ENCODE results near the gene ARHGAP33.

Gene ARHGAP33

DNA sequence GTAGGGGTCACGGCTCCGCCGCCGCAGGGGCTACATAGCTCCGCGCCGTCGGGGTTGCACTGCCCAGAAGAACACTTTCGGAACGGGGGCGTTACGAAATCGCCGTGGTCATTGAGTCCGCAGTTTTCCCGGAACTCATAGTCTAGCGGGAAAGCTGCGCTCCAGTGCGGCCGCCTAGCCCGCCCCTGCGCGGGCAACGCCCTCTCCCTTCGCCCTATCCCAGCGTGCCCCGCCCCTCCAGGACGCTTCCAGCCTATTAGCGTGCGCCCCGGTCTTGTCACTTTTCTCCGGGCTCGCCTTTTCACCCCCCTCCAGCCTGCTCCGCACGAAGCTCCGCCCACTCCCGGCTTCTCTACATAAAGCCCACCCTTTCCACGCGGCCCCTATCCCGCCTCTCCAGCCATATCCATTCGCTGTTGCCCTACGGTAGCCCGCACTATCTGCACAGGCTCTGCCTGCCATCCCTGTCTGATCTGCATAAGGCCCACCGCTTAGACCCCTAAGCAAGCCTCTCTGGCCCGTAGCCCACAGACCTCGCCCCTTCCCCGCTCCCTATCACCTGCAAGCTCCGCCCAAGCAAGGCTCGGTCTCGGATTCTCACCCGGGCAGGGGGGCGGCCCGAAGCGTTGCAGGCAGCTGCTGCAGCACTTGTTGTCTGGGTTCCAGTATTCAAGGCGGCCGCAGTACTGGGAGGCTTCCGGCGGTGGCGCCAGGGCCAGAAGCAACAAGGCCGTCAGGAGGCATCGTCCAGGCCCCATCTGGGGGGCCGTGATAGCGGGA lies 34.8 kb upstream of the ARHGAP33 start:
- ATAC-seq = peak; percentile 67 to 68

DNA sequence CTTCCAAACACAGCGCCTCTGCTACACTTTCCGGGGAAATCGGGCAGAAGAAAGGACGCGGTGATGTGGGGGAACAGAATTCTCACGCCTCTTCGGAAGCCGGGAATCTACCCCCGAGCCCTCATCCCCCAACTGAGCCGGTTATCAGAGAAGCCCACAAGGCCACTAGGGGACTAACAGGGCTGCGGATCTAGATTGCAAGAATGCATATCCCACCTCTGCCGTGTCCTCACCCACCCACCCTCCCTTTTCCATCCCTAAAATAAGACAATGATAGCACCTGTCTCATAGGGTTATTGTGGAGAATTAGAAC lies 34.2 kb upstream of the ARHGAP33 start:
- ATAC-seq = no peak

DNA sequence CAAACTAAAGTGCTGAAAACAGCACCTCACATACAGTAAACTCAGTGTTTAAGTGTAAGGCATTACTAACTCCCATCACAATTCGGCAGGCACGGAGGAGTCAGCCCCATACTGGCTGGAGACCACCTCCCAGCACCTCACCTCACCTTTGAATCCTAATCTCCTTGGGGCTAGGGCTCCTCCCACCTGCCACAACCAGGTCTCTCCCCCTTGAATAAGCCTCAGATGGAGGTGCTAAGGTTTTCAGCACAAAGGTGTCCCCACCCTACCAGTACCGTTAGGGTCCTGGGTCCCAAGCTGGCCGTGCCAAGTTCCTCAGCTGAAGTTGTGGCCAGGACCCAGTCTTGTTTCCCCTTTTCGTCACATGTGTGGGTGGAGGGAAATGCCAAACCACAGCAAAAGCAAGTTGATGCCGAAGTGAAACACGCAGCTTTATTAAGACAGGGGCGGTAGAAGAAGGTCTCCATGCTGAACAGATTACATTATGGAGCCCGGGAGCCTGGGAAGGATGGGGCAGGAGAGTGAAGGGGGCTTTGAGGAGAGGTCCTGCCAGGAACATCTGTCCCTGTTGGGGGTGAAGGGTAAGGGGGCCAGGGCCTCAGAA lies 33.1 kb upstream of the ARHGAP33 start, which contains the start of gene IGFLR1:
IGFLR1 (minus strand) TSS at position 332 of the 604 bp plus-strand sequence. CDS start 1,272 bp downstream, outside the sequence.
- ATAC-seq = peak in 1 of 2 donors; percentile 4

DNA sequence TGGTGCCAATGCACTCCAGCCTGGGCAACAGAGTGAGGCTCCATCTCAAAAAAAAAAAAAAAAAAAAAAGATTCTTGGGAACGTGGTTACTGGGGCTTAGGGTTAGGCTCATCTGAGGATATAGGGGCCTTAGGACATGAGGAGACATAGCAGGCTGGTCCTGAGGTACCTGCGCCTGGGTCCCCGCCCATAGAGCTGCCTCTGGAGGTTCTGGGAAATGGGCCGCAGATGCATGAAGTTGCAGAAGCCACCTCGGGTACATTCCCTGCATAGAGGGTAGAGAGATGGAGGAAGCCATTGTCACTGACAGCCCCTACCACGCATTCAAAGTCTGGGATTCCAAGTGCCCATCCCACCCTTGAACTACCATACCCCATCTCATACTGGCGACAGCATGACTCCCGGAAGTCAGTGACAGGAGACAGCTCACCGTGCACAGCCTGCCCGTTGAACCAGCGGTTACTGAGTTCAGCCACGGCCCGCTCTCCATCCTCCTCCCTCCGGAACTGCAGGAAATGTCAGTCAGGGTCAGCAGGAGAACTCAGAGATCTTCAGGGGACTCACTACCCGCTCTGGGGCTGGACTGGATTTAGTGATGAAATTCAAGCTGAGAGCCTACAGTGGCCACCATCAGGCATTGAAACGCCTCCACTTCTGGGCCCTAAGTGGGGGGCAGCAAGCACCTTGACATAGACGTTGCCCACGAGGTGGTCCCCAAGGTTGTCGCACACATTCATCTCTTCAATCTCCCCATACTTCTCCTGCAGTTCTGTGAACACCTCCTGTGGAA lies 31.5 kb upstream of the ARHGAP33 start:
- ATAC-seq = no peak

DNA sequence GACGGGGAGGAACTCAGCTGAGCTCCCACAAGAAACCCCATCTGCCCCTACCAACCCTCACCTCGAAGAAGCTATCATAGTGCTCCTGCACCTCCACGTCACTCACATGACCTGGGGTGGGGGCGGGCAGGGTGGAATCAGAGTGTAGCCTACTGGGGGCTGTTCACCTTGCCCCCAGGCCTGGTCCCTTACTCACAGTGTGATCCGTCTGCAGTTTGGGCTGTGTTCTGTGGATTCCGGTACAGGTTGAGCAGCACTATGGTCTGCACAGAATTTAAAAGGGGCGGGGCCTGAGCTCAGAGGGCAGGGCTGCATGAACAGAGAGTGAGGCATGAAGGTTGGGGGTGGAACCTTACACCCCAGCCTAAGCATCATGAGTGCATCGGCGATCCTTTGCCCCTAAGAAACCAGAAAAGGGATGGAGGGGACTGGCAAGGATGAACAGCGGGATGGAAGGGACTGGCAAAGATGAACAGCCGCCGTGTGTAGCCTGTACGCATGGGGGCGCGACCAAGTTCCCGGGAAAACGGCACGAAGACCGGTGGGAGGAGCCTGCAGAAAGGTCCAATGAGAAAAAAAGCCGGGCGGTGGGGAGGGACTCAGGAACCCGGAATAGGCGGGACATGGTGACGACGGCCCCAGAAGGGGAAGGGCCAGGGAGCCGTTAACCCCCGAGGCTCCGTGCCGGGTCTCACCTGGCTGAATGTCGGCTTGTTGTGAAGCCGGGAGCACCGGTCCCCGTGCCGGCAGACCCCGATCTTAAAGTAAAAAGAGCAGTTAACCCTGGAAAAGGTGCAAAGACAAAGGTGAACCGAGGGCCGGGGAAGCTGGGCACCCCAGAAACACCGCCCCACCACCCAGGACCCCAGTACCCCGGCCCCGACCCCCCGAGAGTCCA lies 30.7 kb upstream of the ARHGAP33 start:
- ATAC-seq = peak; percentile 55 to 60

DNA sequence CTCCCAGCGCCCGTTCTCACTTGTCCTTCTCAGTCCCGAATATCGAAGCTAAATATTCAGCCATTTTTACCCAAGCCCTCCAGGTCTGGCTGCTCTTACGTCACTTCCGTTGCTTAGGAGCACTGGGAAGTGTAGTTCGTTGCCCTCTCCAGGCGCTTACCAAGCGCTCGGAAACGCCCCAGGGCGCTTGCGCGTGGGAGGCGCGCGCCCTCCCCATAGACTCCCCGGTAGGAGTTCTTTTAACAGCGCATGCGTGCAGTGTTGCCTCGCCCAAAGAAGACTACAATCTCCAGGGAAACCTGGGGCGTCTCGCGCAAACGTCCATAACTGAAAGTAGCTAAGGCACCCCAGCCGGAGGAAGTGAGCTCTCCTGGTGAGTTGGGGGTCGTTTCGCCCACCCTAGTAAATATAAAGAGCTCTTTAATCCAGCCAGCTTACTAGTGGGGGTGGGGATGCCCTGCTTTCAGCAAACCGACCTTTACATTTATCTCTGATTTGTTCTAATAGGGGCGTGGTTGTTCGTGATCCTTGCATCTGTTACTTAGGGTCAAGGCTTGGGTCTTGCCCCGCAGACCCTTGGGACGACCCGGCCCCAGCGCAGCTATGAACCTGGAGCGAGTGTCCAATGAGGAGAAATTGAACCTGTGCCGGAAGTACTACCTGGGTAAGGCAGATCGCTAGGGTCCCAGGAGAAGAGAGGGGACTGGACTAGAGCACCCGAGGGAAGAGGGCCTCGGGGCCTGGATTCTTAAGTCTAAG lies 29.9 kb upstream of the ARHGAP33 start, which contains the start of the genes PSENEN and U2AF1L4:
PSENEN (plus strand) TSS at position 324 of the 759 bp plus-strand sequence; CDS start at position 604, 280 bp downstream.
U2AF1L4 (minus strand) TSS at position 91 of the 759 bp plus-strand sequence; CDS start at position 64, 27 bp downstream.
- ATAC-seq = peak; percentile 56 to 65

DNA sequence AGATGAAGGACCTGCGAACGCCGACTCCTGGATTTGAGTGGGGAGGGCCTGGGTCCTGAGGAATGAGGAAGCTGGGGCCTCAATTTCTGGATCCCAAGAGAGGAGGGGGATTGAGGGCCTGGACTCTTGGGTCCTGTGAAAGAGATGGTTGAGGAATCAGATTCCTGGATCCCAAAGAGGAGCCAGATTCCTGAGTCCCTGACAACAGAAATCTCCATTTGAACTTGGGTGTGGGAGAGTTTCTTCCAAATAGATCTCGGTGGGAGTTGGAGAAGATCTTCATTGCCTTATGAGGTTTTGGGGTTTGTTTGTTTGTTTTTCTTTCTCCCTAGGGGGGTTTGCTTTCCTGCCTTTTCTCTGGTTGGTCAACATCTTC lies 29.3 kb upstream of the ARHGAP33 start:
- ATAC-seq = no peak

DNA sequence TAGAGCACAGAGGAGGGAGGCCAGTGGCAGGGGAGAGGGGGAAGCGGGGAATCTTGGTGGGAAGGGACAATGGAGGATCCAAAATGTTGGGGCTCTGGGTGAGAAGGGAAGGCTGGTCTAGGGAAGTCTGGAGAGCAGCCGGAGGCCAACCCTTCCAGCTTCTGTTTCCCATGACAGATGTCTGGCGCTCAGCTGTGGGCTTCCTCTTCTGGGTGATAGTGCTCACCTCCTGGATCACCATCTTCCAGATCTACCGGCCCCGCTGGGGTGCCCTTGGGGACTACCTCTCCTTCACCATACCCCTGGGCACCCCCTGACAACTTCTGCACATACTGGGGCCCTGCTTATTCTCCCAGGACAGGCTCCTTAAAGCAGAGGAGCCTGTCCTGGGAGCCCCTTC lies 28.8 kb upstream of the ARHGAP33 start:
- ATAC-seq = no peak

DNA sequence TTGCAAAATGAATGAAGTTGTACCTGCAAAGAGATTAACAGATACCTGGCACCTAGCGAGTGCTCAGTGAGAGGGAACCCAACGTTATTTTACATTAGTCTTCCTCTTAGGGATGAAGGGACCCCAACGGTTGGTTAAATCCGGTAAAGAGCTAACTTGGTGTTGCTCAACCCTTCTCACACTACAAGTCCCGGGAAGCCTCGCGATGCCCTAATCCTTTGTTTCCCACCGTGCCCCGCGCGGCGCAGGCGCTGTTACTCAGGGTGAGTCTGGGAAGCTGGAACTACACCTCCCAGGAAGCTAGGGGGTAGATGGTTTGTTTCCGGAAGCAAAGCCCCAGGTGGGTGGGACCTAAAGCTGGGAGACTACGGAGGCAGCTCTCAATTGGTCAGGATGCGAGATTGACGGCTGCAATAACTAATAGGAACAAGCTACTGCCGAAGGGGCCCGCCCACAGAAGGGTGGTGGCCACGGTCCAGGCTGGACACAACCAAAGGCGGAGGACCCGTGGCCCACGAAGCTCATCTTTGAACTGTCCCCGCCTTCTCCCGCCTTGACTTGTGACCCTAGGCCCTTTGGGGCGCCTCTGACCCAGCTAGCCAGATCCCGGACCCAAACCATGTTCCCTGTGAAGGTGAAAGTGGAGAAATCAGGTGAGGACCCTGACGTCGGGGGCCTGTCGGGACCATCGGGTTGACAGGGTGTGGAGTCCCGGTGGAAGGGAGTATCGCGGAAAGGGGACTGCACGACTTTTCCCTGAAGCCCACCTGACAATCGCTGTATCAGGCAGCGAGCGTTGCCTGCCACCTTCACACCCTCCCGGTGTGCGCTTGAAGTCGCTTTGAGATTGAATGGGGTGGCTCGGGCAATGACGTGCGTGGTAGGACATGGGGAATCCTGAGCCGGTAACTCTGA lies 27.0 kb upstream of the ARHGAP33 start, which contains the start of gene LIN37:
LIN37 (plus strand) TSS at position 471 of the 915 bp plus-strand sequence; CDS start at position 620, 149 bp downstream.
- ATAC-seq = peak; percentile 76 to 79

DNA sequence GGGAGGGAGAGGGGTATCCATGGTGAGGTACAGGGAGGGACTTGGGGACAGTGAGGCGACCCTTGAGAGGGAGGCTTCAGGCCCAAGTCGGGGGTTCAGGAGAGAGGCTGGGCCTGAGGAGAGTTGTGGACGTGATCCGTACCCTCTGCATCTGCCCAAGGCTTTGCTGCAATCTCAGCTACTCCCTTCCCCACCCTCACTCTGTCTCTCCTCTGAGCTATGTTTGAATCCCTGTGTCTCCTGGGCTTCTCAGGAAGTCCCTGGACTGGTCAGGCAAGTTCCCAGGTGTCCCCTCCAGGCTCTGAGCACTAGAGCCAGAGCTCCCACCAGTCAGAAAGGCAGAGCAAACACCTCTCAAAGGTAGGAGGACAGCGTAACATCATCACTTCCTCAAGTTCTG lies 25.2 kb upstream of the ARHGAP33 start:
- ATAC-seq = no peak

DNA sequence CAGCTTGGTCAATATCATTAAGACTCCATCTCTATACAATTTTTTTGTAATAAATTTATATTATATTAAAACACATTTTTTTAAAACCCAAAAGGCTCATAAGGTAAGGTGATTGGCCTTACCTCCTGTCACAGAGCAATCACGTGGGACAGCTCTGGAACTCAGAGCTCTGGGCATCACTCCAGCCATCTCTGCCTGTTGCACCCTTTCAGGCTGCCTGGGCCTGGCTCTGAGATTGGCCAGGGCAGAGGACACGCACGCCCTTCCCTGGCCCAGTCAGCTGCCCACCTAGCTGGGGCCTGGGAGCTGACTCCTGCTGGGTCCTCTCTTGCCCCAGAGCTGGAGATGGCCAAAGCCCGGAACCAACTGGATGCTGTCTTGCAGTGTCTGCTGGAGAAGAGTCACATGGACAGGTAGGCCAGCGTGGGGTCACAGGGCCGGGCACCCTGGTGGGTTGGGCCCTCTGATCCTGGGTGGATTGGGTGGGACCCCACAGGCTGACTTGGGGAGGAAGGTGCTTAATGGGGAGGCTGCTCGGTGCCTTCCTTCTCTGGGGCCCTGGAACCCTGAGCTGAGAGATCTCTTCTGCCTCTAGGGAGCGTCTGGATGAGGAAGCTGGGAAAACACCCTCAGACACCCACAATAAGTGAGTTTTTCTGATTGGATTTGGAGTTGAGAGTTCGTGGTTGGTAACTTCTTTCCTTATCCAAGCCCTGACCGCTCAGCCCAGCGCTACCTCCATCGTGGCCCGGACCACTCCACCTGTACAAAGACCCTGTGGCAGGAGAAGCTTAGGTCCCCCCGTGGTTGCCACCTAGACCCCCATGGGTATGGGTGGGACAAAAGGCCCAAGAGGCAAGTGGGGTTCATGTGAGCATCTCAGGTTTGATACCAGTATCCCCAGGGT lies 23.3 kb upstream of the ARHGAP33 start:
- ATAC-seq = no peak

DNA sequence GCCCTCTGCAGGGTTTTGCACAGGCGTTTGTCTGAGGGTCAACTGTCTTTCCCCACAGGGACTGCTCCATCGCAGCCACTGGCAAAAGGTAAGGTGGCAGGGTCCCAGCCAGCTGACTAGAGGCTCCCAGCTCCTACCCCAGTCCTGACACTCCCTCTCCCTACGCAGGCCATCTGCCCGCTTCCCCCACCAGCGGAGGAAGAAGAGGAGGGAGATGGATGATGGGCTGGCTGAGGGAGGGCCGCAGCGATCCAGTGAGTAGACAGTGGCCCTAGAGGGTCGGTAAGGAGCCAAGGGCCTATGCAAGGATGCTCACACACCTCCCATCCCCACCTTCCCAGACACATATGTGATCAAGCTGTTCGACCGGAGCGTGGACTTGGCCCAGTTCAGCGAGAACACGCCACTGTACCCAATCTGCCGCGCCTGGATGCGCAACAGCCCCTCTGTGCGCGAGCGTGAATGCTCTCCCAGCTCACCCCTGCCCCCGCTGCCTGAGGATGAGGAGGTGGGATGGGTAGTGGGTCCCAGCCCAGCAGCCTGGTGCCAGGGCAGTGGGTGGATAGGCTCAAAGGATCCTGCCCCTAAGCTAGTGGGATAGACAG lies 22.5 kb upstream of the ARHGAP33 start:
- ATAC-seq = no peak

DNA sequence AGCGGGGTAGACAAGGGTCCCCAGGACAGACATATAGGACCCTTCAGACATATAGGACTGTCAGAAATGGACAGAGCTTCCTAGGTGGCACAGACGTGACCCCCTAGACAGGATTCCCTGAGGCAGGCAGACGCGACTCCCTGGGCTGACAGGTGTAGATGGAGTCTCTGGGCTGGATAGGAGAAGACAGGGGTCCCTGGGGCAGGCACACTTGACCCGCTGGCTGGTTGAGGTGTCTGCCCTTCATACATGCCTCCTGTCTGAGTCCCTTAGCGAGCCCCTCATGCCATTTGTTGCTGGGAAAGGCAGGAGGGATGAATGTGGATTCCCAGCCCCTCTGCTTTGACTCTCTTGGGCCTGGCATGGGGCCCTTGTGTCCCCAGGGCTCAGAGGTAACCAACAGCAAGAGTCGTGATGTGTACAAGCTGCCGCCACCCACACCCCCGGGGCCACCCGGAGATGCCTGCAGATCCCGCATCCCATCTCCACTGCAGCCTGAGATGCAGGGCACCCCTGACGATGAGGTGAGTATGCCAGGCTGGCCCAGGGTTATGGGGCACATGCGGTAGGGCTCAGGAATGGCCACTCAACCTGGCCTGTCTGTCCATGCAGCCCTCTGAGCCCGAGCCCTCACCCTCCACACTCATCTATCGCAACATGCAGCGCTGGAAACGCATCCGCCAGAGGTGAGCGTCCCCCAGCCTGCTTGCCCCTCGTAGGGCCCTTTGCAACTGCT lies 21.6 kb upstream of the ARHGAP33 start:
- no peak for ATAC-seq

DNA sequence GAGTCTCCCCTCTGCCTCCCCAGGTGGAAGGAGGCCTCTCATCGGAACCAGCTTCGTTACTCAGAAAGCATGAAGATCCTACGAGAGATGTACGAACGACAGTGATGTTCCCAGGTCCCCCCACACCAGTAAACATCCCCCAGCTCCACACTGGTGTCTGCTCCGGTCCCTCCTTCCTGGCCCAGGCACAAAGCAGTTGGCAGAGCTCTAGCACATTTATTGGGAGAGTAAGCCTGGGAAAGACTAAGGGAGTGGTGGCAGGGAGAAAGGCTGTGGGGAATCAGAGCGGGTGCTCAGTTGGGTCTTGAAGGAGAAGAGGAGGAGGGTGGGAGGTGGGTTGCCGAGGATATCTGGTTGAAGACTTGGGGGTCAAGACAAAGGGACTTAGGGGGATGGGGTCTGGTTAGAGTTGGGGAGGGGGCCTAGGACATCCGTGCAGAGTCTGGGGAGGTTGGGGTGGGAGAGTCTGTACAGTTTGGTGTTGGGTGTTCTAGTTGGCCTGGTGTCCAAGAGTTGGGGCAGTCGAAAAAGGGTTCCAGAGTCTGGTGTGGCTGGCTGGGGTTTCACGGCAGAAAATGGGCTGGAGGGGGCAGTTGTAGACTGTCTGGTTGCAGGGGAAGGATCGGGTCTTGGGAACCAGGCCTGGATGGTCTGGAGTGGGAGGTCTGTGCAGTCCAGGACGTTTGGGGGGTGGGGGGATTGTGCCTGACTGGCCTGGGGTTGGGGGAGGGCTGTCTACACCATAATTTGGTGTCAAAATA lies 20.8 kb upstream of the ARHGAP33 start:
- no peak for ATAC-seq

DNA sequence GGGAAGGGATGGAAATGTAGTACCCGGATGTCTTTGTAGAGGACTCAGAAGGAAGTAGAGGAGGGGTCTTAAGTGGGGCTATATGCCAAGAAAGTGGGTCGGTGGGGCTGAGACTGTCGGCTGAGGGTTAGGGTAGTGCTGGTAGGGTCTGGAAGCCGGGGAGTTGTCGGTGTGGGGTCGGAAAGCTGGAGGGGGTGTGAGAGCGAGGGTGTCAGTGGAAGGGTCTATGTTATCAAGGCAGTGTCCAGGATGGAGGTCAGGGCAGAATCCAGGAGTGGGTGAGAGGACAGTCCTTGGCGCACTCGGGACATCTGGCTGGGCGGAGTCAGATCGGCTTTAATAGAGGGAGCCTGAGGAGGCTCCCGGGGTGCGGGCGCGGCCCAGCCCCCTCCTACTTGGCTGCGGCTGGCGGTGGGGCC lies 20.2 kb upstream of the ARHGAP33 start:
- no peak for ATAC-seq

DNA sequence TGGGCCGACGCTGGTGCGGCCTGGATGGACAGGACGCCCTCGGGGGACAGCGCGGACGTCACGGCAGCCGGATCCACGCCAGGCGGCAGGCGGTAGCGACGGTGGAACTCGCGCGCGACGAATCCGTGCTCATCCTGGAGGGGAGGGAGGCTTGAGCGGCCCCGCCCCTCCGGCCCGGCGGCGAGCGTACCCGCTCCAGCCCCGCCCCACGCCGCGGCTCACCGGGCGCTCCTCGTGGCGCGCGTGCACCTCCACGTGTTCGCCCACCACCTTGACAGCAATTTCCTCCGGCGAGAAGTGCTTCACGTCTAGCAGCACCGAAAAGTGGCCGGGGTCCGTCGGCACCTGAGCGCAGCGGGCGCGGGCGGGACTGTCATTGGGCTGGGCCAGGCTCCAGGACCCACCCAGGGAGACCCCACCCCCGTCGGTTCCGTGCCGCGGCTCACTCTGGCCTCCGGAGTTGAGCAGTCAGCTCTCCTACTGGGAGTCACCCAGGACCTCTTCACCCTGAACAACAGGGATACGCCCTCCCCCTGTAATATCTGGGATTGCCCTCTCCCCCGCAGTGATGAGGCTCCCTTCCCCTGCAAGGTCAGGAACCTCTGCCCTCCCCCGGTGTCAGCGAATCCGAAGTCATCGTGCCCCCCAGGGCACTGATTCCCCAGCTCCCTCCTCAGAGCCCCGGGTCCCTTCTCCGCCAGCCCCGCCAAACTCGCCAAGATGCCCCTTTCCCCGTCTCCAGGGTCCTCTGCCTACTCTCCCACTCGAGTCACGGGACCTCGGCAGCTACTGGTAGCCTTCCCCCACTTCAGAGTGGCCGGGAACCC lies 19.6 kb upstream of the ARHGAP33 start:
- ATAC-seq = no peak

Measured in activated CD4-positive, CD25-positive, alpha-beta regulatory T cell treated with anti-CD3 and anti-CD28 coated beads, Interleukin-2, amount 50 U/mL, for 24 hours (primary cell).